GM18909 (cell line): ENCODE data around the gene ACYP2.
A peak's percentile ranks its signal among the peaks of the same experiment; 100 is the strongest.
"Not testable (repeated sequence)": the region's sequence is repeated elsewhere in the genome, so short reads cannot be mapped to it uniquely, and the experiment has no call there.

Experiments used
- ATAC-seq: cut with Tn5 transposase; IDR thresholded peaks from one replicate; pipeline ENCODE4 v1.9.1; 2021; ENCODE audit warnings: mild to moderate bottlenecking; ENCODE audit not compliant: unreplicated experiment, poor library complexity

ACYP2 gene

DNA sequence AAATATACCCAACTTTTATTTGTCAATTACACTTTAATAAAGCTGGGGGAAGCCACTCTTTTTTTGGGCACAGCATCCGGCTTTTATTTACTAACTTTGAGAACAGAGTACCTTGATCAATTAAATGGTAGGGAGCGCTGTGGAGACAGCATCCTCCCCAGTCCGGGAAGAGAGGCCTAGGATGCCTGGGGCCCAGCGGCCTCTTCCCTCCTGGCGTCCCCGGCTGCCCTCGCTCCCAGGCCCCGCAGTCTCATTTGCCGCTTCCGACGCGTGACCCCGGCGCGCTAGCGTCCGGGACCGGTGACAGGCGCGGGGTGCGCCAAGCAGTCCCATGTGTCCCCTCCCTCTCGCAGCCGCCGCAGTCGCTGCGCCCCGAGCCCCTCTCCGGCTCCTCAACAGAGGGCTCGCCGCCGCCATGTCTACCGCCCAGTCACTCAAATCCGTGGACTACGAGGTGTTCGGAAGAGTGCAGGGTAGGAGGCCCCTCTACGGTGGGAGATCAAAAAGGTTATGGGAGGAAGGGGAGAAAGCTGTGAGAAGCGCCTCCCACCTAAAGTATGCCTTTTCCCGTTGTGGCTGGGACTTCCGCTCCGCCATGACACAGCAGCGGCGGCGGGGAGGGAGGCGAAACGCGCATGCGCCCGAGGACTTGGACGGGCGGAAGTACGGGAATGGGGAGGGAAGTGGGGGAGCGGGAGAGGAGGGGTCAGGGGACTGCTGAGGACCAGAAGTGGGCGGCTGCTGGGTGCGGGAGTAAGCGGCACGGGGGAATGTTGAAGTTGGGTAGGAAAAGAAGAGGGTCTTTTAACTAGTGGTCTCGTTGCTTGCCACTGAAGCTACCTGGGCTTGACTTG lies at the start of gene ACYP2:
Gene ACYP2, plus strand, starts transcription at position 332 of the 854 bp plus-strand sequence.
- ATAC-seq: peak; percentile 93

DNA sequence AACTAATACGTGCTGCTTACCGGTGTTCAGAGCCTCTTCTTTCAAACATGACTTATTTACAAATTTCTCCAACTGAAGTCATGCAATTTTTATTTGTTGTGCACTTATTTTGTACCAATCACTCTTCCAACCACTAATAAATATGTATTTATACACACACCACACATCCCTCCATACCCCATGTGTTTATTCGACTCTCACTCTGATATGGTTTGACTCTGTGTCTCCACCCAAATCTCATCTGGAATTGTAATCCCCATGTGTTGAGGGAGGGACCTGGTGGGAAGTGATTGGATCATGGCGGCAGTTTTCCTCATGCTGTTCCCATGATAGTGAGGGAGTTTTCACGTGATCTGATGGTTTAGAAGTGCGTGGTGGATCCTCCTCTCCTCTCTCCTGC lies 49.5 kb upstream of the ACYP2 start:
- no peak for ATAC-seq

DNA sequence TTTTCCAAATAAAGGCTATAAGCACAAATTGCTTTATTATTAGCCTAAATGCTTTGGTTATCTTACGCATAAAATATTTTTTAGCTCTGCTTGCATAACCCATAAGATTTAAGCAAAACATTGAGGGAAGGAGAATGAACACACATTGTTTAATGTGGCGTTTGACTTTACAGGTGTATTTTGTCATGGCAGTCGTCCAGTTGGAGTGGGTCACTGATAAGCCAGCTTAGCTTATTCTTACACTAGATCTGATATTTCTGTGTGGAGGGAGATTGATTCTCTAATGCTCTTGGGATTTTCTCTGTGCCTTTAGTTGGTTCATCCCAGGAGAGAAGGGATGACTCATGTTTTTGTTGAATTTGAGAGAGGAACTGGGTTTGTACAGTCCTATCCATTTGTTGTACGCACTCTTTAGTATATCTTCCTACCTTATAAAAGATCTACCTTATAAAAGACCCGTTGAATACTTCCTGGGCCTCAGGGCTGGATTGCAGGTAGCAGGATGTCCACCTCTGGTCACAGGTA lies 47.5 kb upstream of the ACYP2 start:
- no peak for ATAC-seq

DNA sequence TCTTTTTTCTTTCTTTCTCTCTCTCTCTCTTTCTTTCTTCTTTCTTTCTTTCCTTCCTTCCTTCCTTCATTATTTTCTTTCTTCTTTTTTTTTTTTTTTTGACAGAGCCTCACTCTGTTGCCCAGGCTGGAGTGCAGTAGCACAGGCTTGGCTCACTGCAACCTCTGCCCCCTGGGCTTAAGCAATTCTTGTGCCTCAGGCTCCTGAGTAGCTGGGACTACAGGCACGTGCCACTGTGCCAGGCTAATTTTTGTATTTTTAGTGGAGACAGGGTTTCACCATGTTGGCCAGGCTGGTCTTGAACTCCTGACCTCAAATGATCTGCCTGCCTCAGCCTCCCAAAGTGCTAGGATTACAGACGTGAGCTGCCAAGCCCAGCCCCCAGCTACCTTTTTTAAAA lies 42.9 kb upstream of the ACYP2 start:
- ATAC-seq: not testable (repeated sequence)

DNA sequence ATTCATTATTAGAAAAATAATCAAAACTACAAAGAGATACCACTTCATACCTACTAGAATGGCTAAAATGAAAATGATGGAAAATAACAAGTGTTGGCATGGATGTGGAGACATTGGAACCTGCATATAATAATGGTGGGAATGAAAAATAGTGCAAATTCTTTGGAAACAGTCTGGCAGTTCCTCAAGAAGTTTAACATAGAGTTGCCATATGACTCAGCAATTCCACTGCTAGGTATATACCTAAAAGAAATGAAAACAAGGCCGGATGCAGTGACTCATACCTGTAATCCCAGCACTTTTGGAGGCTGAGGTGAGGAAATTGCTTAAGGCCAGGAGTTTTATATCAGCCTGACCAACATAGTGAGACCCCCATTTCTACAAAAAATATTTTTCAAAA lies 41.6 kb upstream of the ACYP2 start:
- no peak for ATAC-seq

DNA sequence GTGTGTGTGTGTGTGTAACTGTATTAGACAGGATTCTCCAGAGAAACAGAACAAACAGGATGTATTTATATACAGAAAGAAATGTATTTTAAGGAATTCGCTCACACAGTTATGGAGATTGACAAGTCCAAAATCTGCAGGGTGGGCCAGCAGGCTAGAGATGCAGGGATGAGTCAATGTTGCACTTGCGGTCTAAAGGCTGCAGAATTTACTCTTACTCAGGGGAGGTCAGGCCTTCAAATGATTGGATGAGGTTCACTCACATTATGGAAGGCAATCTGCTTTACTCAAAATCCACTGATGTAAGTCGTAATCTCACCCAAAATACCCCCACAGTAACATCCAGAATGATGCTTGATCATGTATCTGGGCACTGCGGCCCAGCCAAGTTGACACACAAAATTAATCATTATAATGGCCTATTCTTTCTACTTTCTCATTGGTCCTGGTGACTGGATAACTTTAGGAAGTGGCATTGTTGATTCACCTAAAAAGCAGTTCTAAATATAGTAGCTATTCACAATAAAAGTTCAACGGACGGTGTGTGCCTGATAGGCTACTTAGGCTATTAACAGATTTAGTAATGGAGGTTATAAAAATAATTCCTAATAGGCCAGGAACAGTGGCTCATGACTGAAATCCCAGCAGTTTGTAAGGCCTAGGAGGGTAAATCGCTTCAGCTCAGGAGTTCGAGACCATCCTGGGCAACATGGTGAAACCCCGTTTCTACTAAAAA lies 40.6 kb upstream of the ACYP2 start:
- no peak for ATAC-seq

DNA sequence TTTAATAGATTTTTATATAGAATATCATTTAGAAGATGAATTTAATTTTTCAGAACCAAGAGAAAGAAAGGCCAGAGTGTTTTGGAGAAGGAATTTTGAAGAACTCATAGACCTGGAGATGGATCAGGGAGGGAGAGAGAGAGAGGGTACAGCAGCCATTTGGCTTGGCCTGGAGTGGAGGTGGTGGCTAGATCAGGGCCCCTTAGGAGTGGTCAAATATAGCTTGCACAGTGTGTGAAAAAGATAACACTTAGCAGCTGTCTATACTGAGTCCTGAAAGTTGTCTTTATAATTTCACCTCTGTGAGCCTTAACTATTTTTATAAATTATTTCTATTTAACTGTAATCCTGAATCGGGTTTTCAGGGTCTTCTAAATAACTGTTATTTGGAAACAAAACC lies 38.8 kb upstream of the ACYP2 start:
- no peak for ATAC-seq

DNA sequence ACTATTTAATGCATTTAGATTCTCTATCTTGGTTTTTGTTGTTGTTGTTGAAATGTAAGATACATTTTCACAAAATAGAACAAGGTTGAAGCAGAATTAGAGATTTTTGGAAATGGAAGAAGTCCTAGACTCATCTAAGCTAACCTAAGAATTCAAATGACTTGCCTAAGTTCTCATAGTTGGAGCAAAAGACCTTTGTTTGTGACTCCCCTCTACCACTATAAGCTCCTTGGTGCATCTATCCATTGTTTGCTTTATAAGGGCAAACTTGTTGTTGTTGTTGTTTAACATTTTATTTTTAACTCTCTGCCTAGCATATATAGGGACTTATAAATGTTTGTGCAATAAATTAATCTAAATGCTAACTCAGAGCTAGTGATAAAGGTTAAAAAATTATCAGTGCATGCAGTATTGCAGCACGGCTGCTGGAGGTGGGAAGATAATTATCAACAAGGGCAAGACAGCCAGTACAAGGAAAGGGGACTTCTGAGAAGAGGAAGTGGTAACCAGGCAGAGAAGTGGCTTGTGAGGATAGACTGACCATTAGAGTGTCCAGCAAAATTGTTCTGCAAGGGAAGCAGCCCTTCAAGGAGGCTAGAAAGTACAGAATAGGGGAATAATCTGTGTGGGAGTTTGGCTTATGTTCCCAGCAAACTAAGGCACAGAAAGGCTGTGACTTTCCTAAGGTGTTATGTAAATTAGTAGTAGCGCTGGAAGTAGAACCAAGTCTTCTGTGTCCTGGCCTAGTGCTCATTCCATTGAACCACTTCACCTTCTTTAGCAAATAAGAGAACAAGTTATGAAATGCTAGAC lies 38.1 kb upstream of the ACYP2 start:
- no peak for ATAC-seq

DNA sequence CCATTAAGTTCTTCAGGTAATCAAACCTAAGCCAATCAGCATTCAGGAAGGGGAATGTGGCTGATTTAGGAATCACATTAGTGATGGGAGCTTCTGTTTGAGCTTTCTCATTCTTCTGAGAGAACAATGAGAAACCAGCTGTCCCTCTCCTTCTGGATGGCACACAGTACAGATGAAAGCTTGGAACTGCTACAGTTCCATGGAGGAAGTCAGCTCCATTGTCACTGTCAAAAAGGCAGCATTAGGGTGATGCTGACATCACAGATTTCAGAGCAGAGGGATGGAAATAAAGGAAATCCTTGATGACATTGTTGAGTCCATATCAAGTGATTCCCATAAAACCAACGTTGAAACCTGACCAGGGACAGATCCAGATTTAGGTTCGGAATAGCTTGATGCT lies 36.1 kb upstream of the ACYP2 start:
- ATAC-seq: no peak

DNA sequence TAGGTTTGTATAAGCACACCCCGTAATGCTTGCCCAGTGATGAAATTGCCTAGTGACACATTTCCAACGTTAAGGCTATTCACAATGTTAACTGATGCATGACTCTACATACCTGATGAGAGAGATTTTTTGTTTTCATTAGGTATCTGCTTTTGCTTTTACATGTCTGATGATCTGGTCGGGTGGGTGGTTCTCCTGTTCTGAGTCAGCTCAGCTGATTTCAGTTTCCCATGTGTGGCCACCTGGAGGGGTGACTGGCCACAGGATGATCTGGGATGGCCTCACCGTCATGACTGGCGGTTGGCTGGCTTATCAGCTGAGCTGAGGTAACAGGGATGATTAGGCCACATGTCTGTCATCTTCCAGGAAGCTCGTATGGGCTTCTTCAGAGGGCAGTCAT lies 33.8 kb upstream of the ACYP2 start:
- peak; percentile 98 for ATAC-seq

DNA sequence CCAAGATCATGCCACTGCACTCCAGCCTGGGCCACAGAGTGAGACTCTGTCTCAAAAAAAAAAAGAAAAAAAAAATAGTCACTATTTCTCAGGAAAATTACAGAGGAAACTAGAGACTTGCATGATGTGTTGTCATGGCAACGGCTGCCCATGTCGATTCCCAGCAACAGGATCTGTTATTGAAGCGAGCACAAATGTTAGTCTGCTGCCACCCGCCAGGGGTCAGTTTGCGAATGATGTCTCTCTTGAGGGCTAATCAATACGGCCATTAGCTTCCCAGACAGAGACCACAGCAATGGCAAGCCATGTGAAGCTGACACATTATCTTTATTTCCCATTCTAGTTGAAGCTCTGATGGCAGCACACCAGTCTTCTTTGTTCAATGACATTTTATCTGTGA lies 32.4 kb upstream of the ACYP2 start:
- no peak for ATAC-seq

DNA sequence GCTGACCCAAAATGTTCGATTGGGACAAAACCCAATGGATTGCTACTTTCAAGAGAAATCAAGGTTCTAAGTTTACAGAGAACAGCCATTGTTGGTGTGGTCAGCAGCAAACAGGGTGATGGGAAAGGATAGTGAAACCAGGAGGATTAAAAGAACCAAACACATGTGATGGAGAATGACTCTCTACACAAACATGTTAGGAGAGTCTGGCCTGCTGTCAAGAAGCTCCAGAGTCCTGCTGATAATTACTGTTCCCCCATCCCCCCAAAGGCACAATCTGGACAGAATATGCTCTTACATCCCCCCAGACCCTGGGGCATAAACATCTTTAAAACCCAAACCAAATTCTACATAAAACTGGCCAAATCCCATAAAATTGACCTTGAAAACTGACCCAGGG lies 32.0 kb upstream of the ACYP2 start:
- ATAC-seq: no peak

DNA sequence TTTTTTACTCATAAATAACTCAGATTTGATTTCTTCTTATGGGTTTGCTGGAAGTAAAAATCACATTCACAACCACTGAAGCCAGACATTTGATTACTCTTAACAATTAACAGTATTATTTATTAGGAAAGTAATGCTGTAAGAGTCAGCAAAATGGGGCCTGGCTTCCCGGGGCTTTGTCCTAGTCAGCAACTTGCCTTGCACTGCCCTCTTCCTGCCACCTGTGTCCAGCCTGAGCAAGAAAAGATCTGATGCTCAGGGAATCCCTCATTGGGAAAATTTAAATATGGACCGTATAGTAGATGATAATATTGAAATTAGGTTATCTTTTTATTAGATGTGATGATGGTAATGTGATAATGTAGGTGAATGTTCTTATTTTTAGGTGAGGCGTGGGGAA lies 30.8 kb upstream of the ACYP2 start:
- no peak for ATAC-seq

DNA sequence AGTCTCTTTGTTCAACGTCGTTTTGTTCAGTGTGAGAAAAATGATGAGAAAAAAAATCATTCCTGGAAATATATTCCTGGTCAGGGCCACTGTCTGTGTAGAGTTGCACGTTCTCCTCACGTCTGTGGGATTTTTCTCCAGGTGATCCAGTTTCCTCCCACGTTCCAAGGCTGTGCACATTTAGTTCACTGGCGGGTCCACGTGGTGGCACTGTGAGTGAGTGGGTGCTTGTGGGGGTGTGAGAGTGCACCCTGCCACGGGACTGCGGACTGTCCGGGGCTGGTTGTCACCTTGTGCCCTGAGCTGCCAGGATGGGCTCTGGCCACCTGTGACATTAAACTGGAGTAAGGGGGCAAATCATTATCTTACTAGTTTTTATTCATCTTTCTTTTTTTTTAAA lies 30.3 kb upstream of the ACYP2 start:
- ATAC-seq: no peak

DNA sequence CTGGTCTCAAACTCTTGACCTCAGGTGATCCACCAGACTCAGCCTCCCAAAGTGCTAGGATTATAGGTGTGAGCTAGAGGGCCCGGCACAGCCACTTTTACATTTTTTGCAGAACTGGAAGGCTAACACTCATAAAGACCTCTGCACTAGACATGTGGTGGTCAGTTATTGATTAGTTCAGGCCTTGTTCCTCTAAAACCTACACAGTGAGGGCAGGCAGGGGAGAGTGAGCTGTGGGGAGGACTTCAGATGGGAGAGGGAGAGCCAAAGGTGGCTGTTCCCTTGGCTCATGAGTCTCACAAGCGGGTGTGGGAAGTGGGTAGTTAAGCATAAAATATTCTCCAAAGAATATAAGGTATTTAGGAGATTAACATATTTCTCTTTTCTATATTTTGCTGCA lies 29.3 kb upstream of the ACYP2 start:
- ATAC-seq: no peak

DNA sequence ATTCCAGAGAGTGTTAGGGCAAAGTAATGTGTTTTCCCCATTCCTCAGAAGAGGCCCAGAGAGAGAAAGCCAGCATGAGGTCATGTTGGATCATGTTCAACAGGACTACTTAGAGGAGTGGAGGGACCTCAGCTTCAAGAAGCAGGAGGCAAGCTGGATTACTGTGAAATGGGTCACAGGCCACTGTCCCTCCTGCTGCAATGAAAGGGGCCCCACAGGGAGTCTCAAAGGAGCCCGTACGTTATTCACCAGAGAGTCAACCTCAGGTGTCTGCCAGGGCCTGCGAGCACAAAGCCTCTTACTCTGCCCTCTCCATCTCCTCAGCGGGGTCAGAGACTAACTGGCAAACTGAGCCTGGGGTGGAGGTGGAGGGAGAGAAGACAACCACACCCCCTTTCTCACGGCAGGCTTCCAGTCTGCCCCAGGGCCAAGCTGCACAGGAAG lies 27.2 kb upstream of the ACYP2 start:
- ATAC-seq: no peak

DNA sequence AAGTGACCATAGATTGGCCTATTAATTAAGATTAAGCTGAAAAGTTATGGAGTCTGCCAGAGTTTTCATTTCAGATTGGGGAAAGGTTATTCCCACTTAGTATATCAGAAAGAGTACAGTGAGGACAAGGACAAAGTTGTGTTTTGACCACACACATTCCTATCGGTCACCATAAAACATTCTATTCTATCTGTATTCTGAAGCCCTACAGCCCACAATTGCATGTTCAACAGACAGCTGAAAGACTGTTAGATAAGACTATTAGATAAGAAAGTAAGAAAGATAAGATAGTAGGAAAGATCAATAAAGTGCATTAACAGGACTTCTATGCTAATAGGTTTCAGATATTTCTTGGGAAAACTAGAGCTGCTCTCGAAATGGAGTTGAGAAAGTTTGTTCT lies 26.7 kb upstream of the ACYP2 start:
- ATAC-seq: no peak

DNA sequence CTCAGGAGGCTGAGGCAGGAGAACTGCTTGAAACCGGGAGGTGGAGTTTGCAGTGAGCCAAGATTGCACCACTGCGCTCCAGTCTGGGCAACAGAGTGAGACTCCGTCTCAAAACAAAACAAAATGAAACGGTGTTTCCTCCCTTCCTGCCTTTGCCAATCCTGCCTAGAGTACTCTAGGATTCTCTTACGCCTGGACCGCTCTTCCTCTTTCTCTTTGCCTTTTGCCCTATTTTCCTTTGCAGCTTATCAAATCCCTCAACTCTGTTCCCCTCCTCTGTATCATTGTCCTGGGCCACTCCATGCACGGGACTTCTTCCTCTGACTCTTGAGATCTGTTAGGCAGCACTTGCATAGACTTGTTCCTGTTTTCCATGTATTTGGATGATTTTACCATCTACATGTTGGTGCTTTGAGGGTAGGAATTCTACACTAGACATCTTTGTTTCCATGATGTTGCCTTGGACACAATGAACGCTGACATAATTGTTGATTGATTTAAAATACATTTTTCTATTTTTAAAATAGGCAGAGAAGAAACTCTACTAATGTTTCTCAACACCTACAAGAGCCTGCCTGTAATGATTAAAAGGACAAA lies 24.8 kb upstream of the ACYP2 start:
- no peak for ATAC-seq

DNA sequence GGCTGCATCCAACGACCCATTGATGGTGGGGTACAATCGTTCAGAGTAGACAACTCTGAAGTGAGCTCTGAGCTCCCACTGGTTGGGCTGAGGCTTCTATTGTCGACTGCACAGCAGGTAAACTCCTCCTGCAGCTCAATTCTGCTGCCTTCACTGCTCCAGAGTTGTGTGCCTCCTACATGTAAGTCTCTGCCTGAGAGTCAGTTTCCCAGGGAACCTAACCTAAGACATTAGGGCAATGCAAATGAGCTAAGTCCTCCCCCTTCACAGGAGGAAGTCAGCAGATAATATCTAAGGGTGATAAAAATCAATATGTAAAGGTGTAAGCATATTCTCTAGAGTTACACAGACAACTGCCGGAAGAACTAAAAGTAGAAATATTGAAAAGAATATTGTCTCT lies 22.5 kb upstream of the ACYP2 start:
- peak; percentile 73 for ATAC-seq

DNA sequence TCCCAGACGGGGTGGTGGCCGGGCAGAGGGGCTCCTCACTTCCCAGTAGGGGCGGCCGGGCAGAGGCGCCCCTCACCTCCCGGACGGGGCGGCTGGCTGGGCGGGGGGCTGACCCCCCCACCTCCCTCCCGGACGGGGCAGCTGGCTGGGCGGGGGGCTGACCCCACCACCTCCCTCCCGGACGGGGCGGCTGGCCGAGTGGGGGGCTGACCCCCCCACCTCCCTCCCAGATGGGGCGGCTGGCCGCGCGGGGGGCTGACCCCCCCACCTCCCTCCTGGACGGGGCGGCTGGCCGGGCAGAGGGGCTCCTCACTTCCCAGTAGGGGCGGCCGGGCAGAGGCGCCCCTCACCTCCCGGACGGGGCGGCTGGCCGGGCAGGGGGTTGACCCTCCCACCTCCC lies 20.0 kb upstream of the ACYP2 start:
- ATAC-seq: not testable (repeated sequence)
